ENCODE data around the gene CDH4. TPM values are rescaled to one million over a fixed set of nuclear protein-coding genes. Genes with fewer than 3 reads are reported as not detected.

Gene CDH4
- total and polyA plus RNA-seq, 9 of the 15 experiments (the other 6 are each of a cell fraction or from before 2014, with no cell fraction given): 0.04 TPM; not detected in 8

GRCh38 chr20:61288331-61288784 lies 36.3 kb downstream of the CDH4 start:
- Histone ChIP-seq H3K9me1 (ENCODE audit: control insufficient read depth, insufficient read depth, low read length) (no peaks in the 10 kb centered on the region), H2AFZ (ENCODE audit: low read depth, low read length) (no peak overlapping the region), H3K4me1 (replicated peaks in 1 of 2; ENCODE audit: control insufficient read depth in 2 of 2, insufficient read depth in 2 of 2, low read length in 2 of 2) (no peaks in the 10 kb centered on the region), H3K9me3 (replicated peaks; ENCODE audit: control insufficient read depth, insufficient read depth, low read depth, low read length) (no peaks in the 10 kb centered on the region; the same call in 1 of the 2 replicates), H3K4me3 (no peak overlapping the region), H3K36me3 (ENCODE audit: control insufficient read depth, insufficient read depth, low read length) (no peaks in the 10 kb centered on the region), H3K9ac (ENCODE audit: insufficient read depth in 1 of 2, low read depth in 2 of 2, low read length in 2 of 2) (no peak overlapping the region), H3K79me2 (ENCODE audit: control insufficient read depth, insufficient read depth, low read length) (no peaks in the 10 kb centered on the region), H4K20me1 (replicated peaks; ENCODE audit: control insufficient read depth, insufficient read depth, low read length) (0 out of 2 replicates have a peak, but pooled peaks cover 3% of the 10 kb centered on the region), H3K4me2 (ENCODE audit: insufficient read depth, low read length) (no peak overlapping the region), H3K27me3 (ENCODE audit: control insufficient read depth in 2 of 2, insufficient read depth in 2 of 2, low read length in 2 of 2) (peaks cover 0 to 13% of the 10 kb centered on the region in 2 experiments; a peak in 2 of 5 replicates), H3K27ac (ENCODE audit: extremely low read depth, low read depth, low read length) (no peak overlapping the region)
- no TSS peak for BruUV-seq (replicated peaks)
- in situ Hi-C loops (cut with MboI): no loop called here
- TF ChIP-seq ERF (CRISPR knock-in tag; IDR thresholded peaks at IDR 0.05) (no peak), PHTF2 (CRISPR knock-in tag; IDR thresholded peaks at IDR 0.05) (no peak), EHMT2 (IDR thresholded peaks at IDR 0.05) (no peak), HNRNPH1 (optimal IDR thresholded peaks at IDR 0.05; ENCODE audit: low read depth, low read length) (no peak), MTA3 (IDR thresholded peaks at IDR 0.05; ENCODE audit: borderline replicate concordance) (no peak), ZNF778 (CRISPR knock-in tag; IDR thresholded peaks at IDR 0.05) (no peak)
- TF ChIP-seq, protein P1, sequence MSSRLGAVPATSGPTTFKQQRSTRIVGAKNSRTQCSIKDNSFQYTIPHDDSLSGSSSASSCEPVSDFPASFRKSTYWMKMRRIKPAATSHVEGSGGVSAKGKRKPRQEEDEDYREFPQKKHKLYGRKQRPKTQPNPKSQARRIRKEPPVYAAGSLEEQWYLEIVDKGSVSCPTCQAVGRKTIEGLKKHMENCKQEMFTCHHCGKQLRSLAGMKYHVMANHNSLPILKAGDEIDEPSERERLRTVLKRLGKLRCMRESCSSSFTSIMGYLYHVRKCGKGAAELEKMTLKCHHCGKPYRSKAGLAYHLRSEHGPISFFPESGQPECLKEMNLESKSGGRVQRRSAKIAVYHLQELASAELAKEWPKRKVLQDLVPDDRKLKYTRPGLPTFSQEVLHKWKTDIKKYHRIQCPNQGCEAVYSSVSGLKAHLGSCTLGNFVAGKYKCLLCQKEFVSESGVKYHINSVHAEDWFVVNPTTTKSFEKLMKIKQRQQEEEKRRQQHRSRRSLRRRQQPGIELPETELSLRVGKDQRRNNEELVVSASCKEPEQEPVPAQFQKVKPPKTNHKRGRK (tag; IDR thresholded peaks at IDR 0.05): no peak
- no peak for ATAC-seq
- CTCF ChIA-PET (ENCODE audit: low intra/inter-chr PET ratio): no interaction called here
- FAIRE-seq: no peak
- 0% methylated on average over 17 of the region's 17 CpGs for WGBS (ENCODE audit: insufficient coverage, low coverage, missing lambda C conversion rate)
- intact Hi-C loops (cut with micrococcal nuclease): no loop called here
- no peak for DNase-seq (ENCODE audit: extremely low read depth in 1 of 4, low spot score in 3 of 4)
- POLR2A ChIA-PET: no interaction called here
